ENCODE results near the gene ZNF121.
A peak's percentile ranks its signal among the peaks of the same experiment; 100 is the strongest.
"Not testable (repeated sequence)": the region's sequence is repeated elsewhere in the genome, so short reads cannot be mapped to it uniquely, and the experiment has no call there.

Gene ZNF121

GRCh38 chr19:9584073-9584833 lies at the start of gene ZNF121:
Gene ZNF121 (minus strand): TSS chr19:9584504. CDS start chr19:9568097, 16,407 bp downstream.
- ATAC-seq (ENCODE audit: low read depth) (peak; percentile 88), DNase-seq (ENCODE audit: low spot score in 2 of 2) (peak; percentile 78 to 79)
- Mint-ChIP-seq H3K27ac (peak within 1 kb of the TSS; percentile 97), H3K9me3 (peaks cover 1% of the 10 kb centered on the region), H3K4me1 (peaks cover 11% of the 10 kb centered on the region), H3K36me3 (peaks cover 18% of the 10 kb centered on the region), H3K27me3 (peaks cover 2% of the 10 kb centered on the region), H3K4me3 (peak within 1 kb of the TSS; percentile 93)

- Mint-ChIP-seq H3K4me3 (no peak overlapping the region), H3K4me1 (peaks cover 3% of the 10 kb centered on the region), H3K27me3 (no peaks in the 10 kb centered on the region), H3K27ac (no peak overlapping the region), H3K36me3 (peaks cover 16% of the 10 kb centered on the region), H3K9me3 (no peaks in the 10 kb centered on the region)
- DNase-seq (ENCODE audit: low spot score in 2 of 2) (no peak), ATAC-seq (ENCODE audit: low read depth) (no peak)
Measured at GRCh38 chr19:9627856-9628255, 43.6 kb upstream of the ZNF121 start.

GRCh38 chr19:9622531-9622930 lies 38.2 kb upstream of the ZNF121 start:
- Mint-ChIP-seq H3K27ac (no peak overlapping the region), H3K4me1 (peaks cover 11% of the 10 kb centered on the region), H3K36me3 (peaks cover 14% of the 10 kb centered on the region), H3K27me3 (no peaks in the 10 kb centered on the region), H3K9me3 (peaks cover 2% of the 10 kb centered on the region), H3K4me3 (no peak overlapping the region)
- ATAC-seq (ENCODE audit: low read depth) (no peak), DNase-seq (ENCODE audit: low spot score in 2 of 2) (no peak)

DNA sequence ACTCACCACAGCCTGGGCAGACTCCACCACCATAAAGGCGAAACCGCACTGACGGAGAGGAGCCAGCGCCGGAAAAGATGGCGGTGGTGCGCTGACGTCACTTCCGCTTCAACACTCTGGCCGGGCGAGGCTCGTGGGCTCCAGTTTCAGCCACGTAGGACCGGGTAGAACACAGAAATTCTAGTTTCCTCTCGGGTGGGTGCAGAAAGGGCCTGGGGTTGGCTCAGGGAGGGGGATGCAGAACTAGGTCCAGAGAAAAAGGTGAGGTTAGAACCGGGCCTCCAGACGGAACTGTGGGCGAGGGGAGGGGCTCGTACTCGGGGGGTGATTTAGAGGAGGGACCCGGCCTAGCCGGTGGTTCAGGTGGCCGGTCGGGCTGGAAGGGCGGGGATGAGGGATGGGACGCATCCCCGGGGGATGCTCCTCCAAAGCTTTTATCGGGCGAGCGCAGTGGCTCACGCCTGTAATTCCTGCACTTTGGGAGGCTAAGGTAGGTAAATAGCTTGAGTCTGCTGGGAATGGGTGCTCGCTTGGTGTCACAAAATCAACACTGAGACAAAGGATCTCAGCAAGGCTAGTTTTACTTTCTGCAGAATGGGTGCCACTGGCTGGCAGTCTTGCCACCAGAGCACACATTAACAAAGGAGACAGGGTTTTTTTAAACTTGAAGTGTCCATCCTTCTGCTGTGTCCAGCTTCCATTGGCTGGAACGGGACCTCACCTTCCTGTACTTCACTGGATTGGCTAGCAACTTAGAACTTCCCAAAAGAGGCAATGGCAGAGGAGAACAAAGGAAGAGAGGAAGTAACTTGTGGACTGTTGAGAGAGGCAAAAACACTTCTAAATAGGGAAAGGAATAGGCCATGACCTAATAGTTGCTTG lies 37.1 kb upstream of the ZNF121 start, which contains the start of gene ZNF561:
Gene ZNF561, minus strand, starts transcription at position 77 of the 882 bp plus-strand sequence. CDS start 1,776 bp downstream, outside the sequence.
- peak; percentile 85 to 86 for DNase-seq (ENCODE audit: low spot score in 2 of 2)
- ATAC-seq (ENCODE audit: low read depth), result peak; percentile 91
- peak within 1 kb of the TSS; percentile 99 for H3K27ac Mint-ChIP-seq
- H3K27me3 Mint-ChIP-seq, result no peaks in the 10 kb centered on the region
- peaks cover 2% of the 10 kb centered on the region for H3K9me3 Mint-ChIP-seq
- peak within 1 kb of the TSS; percentile 100 for H3K4me3 Mint-ChIP-seq
- H3K36me3 Mint-ChIP-seq, result peaks cover 17% of the 10 kb centered on the region
- H3K4me1 Mint-ChIP-seq, result peaks cover 11% of the 10 kb centered on the region

GRCh38 chr19:9620842-9621155 lies 36.5 kb upstream of the ZNF121 start:
- H3K4me3 Mint-ChIP-seq, result peak overlapping the region; percentile 100
- no peak for ATAC-seq (ENCODE audit: low read depth)
- H3K36me3 Mint-ChIP-seq, result peaks cover 17% of the 10 kb centered on the region
- peaks cover 2% of the 10 kb centered on the region for H3K9me3 Mint-ChIP-seq
- no peak for DNase-seq (ENCODE audit: low spot score in 2 of 2)
- H3K27me3 Mint-ChIP-seq, result no peaks in the 10 kb centered on the region
- H3K27ac Mint-ChIP-seq, result peak overlapping the region; percentile 99
- H3K4me1 Mint-ChIP-seq, result peaks cover 9% of the 10 kb centered on the region

GRCh38 chr19:9615844-9616243 lies 31.5 kb upstream of the ZNF121 start:
- no peak for DNase-seq (ENCODE audit: low spot score in 2 of 2)
- H3K27ac Mint-ChIP-seq, result no peak overlapping the region
- no peak for ATAC-seq (ENCODE audit: low read depth)
- peaks cover 3% of the 10 kb centered on the region for H3K4me1 Mint-ChIP-seq
- H3K27me3 Mint-ChIP-seq, result no peaks in the 10 kb centered on the region
- peaks cover 47% of the 10 kb centered on the region for H3K36me3 Mint-ChIP-seq
- no peaks in the 10 kb centered on the region for H3K9me3 Mint-ChIP-seq
- H3K4me3 Mint-ChIP-seq, result no peak overlapping the region

GRCh38 chr19:9610484-9611113 lies 26.3 kb upstream of the ZNF121 start:
- peaks cover 9% of the 10 kb centered on the region for H3K9me3 Mint-ChIP-seq
- H3K36me3 Mint-ChIP-seq, result peaks cover 56% of the 10 kb centered on the region
- ATAC-seq (ENCODE audit: low read depth), result no peak
- no peak overlapping the region for H3K27ac Mint-ChIP-seq
- H3K27me3 Mint-ChIP-seq, result no peaks in the 10 kb centered on the region
- H3K4me3 Mint-ChIP-seq, result no peak overlapping the region
- no peak for DNase-seq (ENCODE audit: low spot score in 2 of 2)
- H3K4me1 Mint-ChIP-seq, result peaks cover 2% of the 10 kb centered on the region

DNA sequence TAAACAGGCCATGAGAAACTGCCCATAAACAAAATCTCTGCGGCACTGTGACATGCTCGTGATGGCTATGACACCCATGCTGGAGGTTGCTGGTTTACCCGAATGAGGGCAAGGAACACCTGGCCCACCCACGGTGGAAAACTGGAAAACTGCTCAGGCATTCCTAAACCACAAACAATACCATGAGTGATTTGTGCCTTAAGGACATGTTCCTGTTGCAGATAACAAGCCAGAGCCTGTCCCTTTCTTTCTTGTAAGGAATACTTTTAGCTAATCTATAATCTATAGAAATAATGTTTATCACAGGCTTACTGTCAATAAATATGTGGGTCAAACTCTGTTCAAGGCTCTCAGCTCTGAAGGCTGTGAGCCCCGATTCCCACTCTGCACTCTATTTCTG lies 24.6 kb upstream of the ZNF121 start:
- no peak for DNase-seq (ENCODE audit: low spot score in 2 of 2)
- Mint-ChIP-seq H3K4me1 (peaks cover 2% of the 10 kb centered on the region), H3K4me3 (no peak overlapping the region), H3K36me3 (peaks cover 50% of the 10 kb centered on the region), H3K27ac (no peak overlapping the region), H3K27me3 (no peaks in the 10 kb centered on the region), H3K9me3 (peaks cover 10% of the 10 kb centered on the region)
- no peak for ATAC-seq (ENCODE audit: low read depth)

DNA sequence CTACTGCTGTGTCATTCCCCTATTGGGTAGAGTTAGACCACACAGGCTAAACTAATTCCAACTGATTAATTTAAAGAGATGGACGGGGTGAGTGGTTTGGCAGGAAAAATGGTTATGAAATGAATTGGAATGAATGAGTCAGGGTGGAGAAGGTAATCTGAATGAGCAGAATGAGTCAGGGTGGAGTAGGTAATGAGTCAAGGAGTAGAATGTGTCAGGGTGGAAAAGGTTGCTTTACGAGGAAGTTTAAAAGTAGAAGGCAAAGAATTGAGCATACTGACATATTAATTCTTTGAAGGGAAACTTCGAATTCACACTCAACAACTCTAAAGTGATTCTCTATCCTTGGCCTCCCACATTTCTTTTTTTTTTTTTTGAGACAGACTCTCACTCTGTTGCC lies 12.7 kb upstream of the ZNF121 start:
- H3K27ac Mint-ChIP-seq, result no peak overlapping the region
- no peak for ATAC-seq (ENCODE audit: low read depth)
- DNase-seq (ENCODE audit: low spot score in 2 of 2), result no peak

DNA sequence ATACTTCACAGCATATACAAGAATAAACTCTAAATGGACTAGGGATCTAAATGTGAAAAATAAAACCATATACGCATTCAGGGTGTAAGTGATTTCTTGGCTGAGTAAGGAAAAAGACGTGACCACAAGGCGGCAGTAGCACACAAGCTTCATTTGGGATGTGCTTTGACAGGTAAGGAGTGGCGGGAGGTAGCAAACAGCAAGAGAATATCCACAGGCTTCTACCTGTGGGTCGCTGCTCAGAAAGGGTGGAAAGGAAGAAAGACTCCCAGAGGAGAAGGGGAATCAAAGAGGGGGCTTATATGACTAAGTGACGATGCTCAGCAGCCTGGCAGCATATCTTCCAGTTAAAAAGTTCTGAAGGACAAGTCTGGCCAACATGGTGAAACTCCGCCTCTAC lies 2.5 kb upstream of the ZNF121 start:
- peak; percentile 56 for ATAC-seq (ENCODE audit: low read depth)
- peaks cover 1% of the 10 kb centered on the region for H3K9me3 Mint-ChIP-seq
- peaks cover 2% of the 10 kb centered on the region for H3K27me3 Mint-ChIP-seq
- H3K4me3 Mint-ChIP-seq, result no peak overlapping the region
- H3K36me3 Mint-ChIP-seq, result peaks cover 3% of the 10 kb centered on the region
- no peak overlapping the region for H3K27ac Mint-ChIP-seq
- peak; percentile 63 for DNase-seq (ENCODE audit: low spot score in 2 of 2)
- H3K4me1 Mint-ChIP-seq, result peaks cover 8% of the 10 kb centered on the region

More for the DNA sequence above, 12.7 kb upstream of the ZNF121 start:
- Mint-ChIP-seq H3K9me3 (peaks cover 9% of the 10 kb centered on the region), H3K4me3 (no peak overlapping the region), H3K36me3 (peaks cover 4% of the 10 kb centered on the region), H3K27me3 (peaks cover 2% of the 10 kb centered on the region), H3K4me1 (no peaks in the 10 kb centered on the region)

GRCh38 chr19:9582081-9582725 lies 2.1 kb downstream of the ZNF121 start:
- Mint-ChIP-seq H3K4me3 (peak overlapping the region; percentile 60), H3K4me1 (peaks cover 20% of the 10 kb centered on the region), H3K27ac (peak overlapping the region; percentile 48), H3K36me3 (peaks cover 34% of the 10 kb centered on the region)
- H3K9me3 Mint-ChIP-seq; H3K27me3 Mint-ChIP-seq; DNase-seq (ENCODE audit: low spot score in 2 of 2); ATAC-seq (ENCODE audit: low read depth): not testable (repeated sequence)

GRCh38 chr19:9580728-9581127 lies 3.6 kb downstream of the ZNF121 start:
- Mint-ChIP-seq H3K4me3 (no peak overlapping the region), H3K27ac (peak overlapping the region; percentile 36), H3K36me3 (peaks cover 43% of the 10 kb centered on the region), H3K9me3 (peaks cover 12% of the 10 kb centered on the region), H3K27me3 (no peaks in the 10 kb centered on the region), H3K4me1 (peaks cover 21% of the 10 kb centered on the region)
- DNase-seq (ENCODE audit: low spot score in 2 of 2) (no peak), ATAC-seq (ENCODE audit: low read depth) (no peak)

DNA sequence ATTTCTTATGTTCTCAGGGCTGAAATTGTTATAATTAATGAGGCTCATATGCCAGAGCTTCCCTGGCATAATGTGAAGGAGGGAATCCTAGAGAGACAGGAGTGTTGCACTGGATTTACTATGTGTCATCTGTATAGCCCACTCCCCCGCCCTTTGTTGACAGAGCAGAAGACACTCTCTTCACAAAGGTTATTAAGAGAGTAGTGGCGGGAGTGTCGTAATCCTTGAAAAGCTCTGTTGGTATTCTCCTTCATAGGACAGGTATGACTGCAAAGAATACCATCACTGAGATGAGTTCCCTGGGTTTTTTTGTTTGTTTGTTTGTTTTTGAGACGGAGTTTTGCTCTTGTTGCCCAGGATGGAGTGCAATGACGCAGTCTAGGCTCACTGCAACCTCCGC lies 14.0 kb downstream of the ZNF121 start:
- H3K4me1 Mint-ChIP-seq, result peaks cover 10% of the 10 kb centered on the region
- peaks cover 23% of the 10 kb centered on the region for H3K9me3 Mint-ChIP-seq
- H3K27ac Mint-ChIP-seq, result no peak overlapping the region
- no peak for ATAC-seq (ENCODE audit: low read depth)
- no peaks in the 10 kb centered on the region for H3K27me3 Mint-ChIP-seq
- no peak overlapping the region for H3K4me3 Mint-ChIP-seq
- H3K36me3 Mint-ChIP-seq, result peaks cover 55% of the 10 kb centered on the region
- DNase-seq (ENCODE audit: low spot score in 2 of 2), result no peak

Data from memory B cell (primary cell).